HG03066 (cell line): ENCODE results near the gene LMNB1.
"Not testable (repeated sequence)": the region's sequence is repeated elsewhere in the genome, so short reads cannot be mapped to it uniquely, and the experiment has no call there.

ENCODE experiments used
- ATAC-seq: cut with Tn5 transposase; IDR thresholded peaks from one replicate; pipeline ENCODE4 v1.9.1; 2021; ENCODE audit warnings: low read depth; ENCODE audit not compliant: unreplicated experiment

Gene LMNB1, protein sequence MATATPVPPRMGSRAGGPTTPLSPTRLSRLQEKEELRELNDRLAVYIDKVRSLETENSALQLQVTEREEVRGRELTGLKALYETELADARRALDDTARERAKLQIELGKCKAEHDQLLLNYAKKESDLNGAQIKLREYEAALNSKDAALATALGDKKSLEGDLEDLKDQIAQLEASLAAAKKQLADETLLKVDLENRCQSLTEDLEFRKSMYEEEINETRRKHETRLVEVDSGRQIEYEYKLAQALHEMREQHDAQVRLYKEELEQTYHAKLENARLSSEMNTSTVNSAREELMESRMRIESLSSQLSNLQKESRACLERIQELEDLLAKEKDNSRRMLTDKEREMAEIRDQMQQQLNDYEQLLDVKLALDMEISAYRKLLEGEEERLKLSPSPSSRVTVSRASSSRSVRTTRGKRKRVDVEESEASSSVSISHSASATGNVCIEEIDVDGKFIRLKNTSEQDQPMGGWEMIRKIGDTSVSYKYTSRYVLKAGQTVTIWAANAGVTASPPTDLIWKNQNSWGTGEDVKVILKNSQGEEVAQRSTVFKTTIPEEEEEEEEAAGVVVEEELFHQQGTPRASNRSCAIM

DNA sequence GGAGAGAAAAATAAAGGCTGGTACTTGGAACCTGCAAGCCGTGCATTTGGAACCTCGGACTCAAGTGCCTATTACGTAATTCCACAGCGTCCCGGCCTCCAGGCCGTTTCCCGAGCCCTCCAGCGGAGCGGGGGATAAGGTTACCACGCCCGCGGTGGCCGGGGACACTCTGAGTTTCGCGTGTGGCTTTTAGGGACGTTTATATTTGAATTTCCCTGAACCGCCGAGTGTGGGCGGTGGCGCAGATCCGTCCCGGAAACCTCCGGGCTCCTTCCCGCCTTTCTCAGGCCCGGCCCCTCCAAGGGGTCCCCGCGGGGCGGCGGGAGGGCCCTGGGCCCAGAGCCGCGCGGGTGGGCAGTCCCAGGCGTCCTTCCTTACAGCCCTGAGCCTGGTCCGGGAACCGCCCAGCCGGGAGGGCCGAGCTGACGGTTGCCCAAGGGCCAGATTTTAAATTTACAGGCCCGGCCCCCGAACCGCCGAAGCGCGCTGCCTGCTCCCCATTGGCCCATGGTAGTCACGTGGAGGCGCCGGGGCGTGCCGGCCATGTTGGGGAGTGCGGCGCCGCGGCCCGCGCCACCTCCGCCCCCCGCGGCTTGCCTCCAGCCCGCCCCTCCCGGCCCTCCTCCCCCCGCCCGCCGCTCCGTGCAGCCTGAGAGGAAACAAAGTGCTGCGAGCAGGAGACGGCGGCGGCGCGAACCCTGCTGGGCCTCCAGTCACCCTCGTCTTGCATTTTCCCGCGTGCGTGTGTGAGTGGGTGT lies at the start of gene LMNB1:
LMNB1 (plus strand) TSS at position 638 of the 758 bp plus-strand sequence. CDS start 373 bp downstream, outside the sequence.
- peak; percentile 55 for ATAC-seq

DNA sequence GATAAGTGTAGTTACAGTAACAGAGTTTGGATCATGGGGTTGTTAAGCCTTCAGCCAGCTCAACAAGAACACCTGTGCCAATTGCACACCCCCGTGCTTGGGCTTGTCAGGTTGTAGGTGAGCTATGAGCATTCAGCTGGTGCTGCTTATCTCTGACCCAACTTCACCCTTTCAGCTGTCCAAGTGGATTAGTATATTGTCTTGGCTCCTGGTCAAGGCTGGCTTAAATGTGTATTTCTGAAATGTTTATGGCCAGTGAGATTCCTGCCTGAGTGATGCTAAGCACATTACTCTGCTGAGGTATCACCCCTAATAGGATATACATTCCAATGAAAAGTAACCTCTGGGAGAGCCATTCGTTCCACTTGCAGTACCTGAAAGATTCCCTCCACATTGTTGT lies 44.2 kb upstream of the LMNB1 start:
- ATAC-seq, result no peak

DNA sequence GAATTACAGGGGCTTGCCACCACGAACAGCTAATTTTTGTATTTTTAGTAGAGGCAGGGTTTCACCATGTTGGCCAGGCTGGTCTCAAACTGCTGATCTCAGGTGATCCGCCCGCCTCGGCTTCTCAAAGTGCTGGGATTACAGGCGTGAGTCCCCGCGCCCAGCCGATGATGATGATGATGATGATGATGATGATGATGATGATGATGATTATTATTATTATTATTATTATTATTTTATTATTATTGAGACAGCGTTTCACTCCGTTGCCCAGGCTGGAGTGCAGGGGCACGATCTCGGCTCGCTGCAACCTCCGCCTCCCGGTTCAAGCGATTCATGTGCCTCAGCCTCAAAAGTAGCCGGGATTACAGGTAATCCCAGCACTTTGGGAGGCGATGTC lies 42.4 kb upstream of the LMNB1 start:
- not testable (repeated sequence) for ATAC-seq

DNA sequence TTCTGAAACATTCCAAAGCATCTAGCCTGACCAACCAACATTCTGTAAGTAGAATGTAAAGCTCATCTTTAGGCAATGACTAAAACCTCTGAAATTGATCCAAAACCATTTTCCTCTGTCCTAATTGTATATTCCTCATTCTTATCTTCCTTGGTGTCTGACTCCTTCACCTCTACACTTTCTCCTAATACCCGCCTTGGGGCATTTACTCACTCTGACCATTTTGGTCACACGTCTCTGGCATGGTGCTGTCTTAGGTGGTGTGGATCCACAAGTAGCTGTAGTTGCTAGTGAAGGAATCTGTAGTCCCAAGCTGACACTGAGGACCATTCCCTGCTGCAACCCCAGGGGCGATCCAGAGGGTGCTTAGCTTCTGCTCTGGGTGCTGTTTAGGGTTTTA lies 40.8 kb upstream of the LMNB1 start:
- no peak for ATAC-seq

DNA sequence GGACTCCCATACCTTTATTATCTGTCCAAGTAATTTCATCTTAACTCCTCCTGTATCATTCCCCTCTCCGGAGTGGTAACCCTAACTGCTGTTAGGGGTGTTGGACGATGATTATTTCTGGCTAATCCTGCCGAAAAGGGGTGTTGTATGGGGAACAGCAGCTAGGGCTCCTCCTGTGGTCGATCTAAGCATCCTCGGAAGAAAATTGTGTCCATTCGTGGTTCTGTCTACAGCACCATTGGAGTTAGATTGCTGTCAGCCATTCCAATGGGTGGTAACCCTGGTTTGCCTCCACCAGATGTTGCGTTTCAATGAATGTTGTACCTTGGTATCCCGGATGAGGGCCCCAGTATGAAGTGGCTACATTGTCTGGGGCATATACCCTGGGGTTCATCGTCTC lies 35.6 kb upstream of the LMNB1 start:
- no peak for ATAC-seq

DNA sequence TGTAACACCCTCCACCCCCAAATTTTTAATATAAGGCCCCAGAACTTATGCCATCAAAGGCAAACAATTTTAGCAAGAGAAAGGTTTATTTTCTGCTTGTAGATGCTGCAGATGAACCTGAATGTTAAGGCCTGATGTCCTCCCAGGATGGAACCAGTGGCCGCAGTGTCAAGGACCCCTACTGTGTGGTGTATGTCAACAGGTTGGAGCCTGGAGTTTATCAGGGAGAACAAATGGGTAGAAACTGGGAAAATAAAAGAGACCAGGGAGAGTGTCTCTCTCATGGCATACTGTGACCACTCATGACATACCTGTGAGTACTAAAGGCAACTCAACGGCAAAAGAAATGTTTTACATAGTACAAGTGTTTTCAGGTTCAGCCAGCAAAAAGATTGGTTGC lies 34.5 kb upstream of the LMNB1 start:
- no peak for ATAC-seq

DNA sequence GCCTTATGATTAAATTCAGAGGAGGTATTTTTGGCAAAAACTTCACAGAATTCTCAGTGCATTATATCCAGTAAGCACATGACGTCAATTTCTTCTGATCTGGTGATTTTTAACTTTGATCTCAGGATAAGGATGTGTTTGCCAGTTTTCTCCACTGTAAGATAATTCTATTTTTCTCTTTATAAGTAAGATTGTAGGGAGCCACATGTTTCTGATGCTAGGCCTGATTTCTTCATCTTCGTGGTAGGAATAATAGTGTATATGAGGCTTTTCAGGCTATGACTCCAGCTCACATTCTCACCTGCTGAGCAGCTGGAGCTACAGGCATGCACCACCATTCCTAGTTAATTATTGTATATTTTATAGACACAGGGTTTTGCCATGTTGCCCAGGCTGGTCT lies 32.1 kb upstream of the LMNB1 start:
- no peak for ATAC-seq

DNA sequence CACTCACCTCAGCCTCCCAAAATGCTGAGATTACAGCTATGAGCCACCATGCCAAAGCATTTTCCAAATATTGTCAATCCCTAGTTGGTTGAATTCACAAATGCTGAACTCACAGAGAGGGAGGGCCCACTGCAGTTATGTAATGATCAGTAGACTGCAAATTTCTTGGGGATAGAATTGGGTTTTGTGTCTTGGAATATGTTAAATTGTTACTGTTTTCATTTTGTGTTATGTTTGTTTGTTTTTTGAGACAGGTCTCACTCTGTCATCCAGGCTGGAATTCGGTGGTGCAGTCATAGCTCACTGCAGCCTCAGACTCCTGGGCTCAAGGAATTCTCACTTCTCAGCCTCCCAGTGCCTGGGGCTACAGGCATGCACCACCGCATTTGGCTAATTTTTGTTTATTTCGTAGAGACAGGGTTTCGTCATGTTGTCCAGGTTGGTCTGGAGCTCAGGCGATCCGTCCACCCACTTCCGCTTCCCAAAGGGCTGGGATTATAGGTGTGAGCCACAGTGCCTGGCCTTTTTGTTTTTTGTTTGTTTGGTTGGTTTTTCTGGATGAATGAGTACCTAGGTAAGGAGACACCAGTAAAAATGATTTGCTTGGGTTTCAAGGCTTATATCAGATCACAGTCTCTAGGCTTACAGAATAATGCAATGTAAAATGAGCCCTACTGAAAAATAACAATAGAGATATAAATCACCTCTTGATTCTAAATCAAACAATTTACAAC lies 31.5 kb upstream of the LMNB1 start:
- ATAC-seq, result no peak

DNA sequence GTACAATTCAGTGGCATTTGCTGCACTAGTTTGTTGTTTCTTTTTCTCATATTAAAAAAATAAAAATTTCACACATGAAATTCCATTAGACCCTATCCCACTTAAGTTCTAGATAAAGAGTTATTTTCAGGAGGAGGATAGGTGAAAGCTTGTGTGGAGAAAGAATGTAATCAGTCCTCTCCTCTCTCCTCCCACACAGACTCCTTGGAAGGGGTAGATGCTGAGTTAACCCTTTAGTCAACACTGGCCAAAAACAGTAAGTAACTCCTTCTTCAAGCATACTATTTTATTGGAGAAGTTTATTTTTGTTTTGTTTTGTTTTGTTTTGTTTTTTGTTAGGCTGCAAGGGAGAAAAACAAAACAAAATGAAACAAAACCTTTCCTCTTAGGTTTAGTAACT lies 30.6 kb upstream of the LMNB1 start:
- no peak for ATAC-seq

DNA sequence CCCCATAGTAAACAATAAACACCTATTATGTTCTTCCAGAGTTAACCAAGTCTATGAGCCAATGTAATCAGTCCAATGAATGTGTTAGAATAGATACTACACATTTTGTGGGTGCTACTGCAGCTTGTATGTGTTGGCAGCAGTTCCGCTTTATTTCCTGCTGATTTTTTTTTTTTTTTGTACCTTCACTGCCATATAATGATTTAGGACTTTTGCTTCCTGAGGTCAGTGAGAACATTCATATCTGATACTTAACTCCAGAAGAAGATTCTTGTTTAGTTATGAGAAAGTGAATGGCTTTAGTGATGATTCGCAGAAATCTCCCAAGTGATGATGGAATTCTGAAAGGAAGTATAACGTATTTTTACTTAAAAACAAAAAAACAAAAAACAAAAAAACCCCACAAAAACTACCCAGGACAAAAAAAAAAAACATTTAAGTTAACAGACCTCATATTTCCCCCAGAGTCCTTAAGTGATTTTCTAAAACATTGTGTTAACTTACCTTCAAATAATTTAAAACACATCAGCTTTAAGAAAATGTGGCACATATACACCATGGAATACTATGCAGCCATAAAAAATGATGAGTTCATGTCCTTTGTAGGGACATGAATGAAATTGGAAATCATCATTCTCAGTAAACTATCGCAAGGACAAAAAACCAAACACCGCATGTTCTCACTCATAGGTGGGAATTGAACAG lies 24.7 kb upstream of the LMNB1 start:
- no peak for ATAC-seq

DNA sequence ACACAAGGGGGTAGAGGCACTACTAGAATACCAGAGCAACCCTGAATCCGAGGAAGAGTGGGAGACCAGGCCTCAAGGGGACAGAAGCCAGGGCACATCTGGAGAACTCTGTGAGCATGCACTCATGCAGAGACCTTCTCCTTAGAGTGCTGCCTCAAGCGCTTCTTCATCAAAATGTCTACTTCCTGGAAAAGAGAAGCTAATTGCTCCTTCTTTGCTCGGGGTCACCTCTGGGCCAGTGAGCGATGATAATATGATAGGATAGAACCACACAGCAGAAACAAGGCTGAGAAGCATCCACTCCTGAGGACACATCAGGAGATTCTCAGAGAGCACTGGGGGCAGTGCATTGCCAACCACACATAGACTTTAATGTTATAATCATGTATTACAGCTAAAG lies 23.7 kb upstream of the LMNB1 start:
- ATAC-seq, result no peak

DNA sequence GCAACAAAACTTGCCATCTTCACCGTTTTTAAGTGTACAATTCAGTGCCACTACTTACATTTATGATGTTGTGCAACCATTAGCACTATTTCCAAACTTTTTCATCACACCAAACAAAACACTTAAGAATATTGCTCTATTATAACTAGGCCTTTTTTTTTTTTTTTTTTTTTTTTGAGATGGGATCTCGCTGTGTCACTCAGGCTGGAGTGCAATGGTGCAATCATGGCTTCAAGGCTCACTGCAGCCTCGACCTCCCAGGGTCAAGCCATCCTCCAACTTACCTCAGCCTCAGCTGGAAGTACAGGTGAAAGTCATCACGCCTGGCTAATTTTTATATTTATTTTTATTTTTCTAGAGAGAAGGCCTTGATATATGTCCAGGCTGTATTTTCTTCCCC lies 22.3 kb upstream of the LMNB1 start:
- no peak for ATAC-seq

DNA sequence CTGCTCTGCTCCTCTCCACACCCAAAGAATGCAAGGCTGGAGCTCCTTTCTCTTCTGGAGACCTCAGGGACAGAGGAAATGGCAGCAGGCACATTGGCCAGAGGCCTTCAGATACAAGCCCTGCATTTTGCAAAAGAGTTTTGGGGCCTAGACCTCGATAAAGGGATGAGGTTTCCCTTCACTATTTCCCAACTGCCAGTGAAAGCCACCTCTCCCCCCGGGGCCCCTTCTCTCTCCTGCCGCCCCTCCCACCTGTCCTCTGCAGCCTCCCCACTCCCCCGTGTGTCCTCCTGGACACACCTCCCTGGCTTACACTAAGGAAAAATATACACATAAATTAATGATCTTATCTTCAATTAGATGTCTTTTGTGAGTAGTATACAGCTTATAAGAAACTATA lies 21.3 kb upstream of the LMNB1 start:
- no peak for ATAC-seq

DNA sequence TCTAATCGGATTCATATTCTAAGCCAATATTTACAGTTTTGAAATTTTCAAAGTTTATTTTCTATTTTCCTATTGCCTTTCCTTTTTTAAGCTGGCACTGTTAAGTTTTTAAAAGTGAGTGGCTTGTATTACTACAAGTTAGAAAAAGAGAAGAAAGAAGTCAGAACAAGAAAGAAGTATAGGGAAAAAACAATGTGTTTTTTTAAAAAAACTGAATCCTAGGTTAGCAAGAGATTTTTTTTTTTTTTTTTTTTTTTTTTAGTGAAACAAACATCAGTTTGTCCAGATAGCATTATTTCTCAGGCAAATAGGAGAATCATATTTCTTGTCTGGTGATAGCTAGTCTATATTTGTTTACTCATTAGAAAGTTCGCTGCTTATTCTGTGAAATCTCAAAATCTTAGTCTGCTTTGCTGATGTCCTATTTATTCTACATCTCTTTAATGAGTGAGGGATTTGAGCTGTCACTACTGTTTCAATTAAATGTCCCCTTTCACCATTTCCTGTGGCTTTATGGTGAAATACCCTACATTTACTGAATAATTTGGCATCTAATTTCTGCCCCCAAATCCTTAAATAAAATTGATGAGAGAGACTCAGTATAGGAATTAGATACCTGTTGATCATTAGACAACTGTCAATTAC lies 19.1 kb upstream of the LMNB1 start:
- ATAC-seq, result no peak

DNA sequence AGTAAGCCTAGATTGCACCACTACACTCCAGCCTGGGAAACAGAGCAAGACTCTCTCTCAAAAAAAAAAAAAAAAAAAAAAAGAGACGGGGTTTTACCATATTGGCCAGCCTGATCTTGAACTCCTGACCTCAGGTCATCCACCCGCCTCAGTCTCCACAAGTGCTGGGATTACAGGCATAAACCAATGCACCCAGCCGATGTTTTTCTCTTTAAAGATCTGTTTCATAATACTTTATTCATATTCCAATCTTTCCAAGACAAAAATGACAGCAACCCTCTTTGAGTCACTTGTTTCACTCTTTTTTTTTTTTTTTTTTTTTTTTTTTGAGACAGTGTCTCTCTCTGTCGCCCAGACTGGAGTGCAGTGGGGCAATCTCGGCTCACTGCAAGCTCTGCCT lies 13.6 kb upstream of the LMNB1 start:
- ATAC-seq, result no peak

DNA sequence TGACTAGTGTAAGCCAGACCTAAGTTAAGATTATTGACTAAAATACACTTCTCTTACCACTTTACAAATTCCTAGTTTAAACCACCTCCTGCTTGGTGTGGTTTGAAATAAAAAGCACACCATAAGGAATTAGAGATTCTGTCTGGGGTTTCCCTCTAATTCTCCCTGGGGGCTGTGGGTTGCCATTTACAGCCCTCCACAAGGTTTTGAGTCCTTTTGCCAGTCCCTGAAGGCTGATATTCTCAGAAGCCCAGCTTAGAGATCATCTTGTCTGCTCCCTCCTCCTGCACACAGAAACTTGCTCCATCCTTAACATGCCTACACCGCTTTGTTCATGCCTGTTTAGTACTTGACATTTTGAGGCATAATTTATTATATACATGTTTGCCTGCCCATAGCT lies 7.2 kb upstream of the LMNB1 start:
- ATAC-seq, result no peak

DNA sequence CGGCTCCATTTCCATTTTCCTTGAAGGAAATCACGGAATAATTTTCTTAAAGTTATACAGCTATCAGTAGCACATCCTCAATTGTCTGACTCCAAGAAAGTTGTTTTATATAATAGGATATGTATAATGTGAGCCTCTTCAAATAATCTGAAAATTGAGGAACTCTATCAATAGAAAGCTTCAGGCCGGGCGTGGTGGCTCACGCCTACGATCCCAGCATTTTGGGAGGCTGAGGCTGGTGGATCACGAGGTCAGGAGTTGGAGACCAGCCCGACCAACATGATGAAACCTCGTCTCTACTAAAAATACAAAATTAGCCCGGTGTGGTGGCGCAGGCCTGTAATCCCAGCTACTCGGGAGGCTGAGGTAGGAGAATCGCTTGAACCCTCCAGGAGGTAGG lies 3.4 kb upstream of the LMNB1 start:
- not testable (repeated sequence) for ATAC-seq

DNA sequence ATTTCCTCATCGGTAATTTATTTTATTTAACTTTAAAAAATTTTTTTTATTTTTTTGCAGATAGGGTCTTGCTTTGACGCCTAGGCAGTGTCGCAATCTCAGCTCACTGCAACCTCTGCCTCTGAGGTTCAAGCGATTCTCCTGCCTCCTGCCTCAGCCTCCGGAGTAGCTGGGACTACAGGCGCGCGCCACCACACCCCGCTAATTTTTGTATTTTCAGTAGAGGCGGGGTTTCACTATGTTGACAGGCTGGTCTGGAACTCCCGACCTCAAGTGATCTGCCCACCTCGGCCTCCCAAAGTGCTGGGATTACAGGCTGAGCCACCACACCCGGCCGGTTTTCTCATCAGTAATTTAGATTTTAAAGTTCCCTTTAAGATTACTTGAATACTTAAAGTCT lies 2.3 kb upstream of the LMNB1 start:
- ATAC-seq, result not testable (repeated sequence)

DNA sequence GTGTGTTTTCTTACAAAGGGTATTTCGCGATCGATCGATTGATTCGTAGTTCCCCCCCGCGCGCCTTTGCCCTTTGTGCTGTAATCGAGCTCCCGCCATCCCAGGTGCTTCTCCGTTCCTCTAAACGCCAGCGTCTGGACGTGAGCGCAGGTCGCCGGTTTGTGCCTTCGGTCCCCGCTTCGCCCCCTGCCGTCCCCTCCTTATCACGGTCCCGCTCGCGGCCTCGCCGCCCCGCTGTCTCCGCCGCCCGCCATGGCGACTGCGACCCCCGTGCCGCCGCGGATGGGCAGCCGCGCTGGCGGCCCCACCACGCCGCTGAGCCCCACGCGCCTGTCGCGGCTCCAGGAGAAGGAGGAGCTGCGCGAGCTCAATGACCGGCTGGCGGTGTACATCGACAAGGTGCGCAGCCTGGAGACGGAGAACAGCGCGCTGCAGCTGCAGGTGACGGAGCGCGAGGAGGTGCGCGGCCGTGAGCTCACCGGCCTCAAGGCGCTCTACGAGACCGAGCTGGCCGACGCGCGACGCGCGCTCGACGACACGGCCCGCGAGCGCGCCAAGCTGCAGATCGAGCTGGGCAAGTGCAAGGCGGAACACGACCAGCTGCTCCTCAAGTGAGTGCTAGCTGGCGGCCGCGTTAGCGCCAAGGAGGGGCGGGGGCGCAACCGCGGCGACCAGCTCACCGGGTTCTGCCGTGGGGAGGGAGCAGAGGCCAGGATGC lies 480 bp downstream of the LMNB1 start:
- ATAC-seq, result peak; percentile 10
